Ishikawa (cell line): ENCODE measurements around the gene COA1.

Experiments
- EP300 ChIP-seq: IDR thresholded peaks from 2 replicates; pipeline ENCODE4 v1.6.1; 2012; ENCODE audit warnings: borderline replicate concordance
- RAD21 ChIP-seq: IDR thresholded peaks from 2 replicates; pipeline ENCODE4 v1.6.1; 2012; ENCODE audit warnings: low read depth
- YY1 ChIP-seq: IDR thresholded peaks from 2 replicates; pipeline ENCODE4 v1.6.1; 2012; ENCODE audit warnings: low read depth
- TF ChIP-seq, protein P1 (sequence below): IDR thresholded peaks from 2 replicates; pipeline ENCODE4 v1.6.1; 2012
- TF ChIP-seq, protein P2 (sequence below): IDR thresholded peaks from 2 replicates; pipeline ENCODE4 v1.6.1; 2012

DNA sequence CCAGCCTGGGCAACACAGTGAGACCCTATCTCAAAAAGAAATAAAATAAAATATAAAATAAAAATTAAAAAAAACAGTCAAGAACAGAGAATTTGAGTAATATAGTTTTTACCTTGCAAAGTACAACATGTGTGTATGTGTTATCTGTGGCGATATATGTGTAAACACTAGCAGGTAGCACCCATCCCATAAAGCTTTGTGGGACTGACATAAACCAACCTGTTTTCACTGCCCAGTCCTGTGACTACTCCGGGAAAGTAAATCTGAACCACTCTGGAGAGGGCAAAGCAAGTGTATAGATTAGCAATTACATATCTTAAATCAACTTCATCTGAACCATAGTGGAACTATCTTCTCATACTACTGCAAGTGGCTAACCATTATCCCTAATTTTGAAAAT, 72.3 kb downstream of the COA1 start:
- TF ChIP-seq RAD21 (no peak), YY1 (no peak), EP300 (no peak)
- TF ChIP-seq, protein P1, sequence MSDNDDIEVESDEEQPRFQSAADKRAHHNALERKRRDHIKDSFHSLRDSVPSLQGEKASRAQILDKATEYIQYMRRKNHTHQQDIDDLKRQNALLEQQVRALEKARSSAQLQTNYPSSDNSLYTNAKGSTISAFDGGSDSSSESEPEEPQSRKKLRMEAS: no peak
- TF ChIP-seq, protein P2, sequence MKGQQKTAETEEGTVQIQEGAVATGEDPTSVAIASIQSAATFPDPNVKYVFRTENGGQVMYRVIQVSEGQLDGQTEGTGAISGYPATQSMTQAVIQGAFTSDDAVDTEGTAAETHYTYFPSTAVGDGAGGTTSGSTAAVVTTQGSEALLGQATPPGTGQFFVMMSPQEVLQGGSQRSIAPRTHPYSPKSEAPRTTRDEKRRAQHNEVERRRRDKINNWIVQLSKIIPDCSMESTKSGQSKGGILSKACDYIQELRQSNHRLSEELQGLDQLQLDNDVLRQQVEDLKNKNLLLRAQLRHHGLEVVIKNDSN: no peak
